GM12878 (cell line): Measurements from ENCODE around the gene NACAD. TPM values are rescaled to one million over a fixed set of nuclear protein-coding genes. Genes with fewer than 3 reads are reported as not detected.

Source experiments
- BACH1 ChIP-seq: fragments of 450-650 bp; IDR thresholded peaks from 2 replicates; pipeline ENCODE4 v1.6.1; 2017; ENCODE audit warnings: mild to moderate bottlenecking, borderline replicate concordance
- CHD1 ChIP-seq: IDR thresholded peaks from 2 replicates; pipeline ENCODE4 v1.6.1; 2012; ENCODE audit warnings: low read depth, low read length, improper control_type of control experiment
- CUX1 ChIP-seq: IDR thresholded peaks from 2 replicates; pipeline ENCODE4 v1.6.1; 2012; ENCODE audit warnings: improper control_type of control experiment, low read depth, low read length; ENCODE audit not compliant: insufficient replicate concordance
- EP300 ChIP-seq, 2 experiments: fragments of 150-350 bp in 1 of 2; IDR thresholded peaks; 2 replicates each; pipeline ENCODE4 v1.6.1; 2011 to 2012; ENCODE audit warnings: low read depth in 2 of 2, low read length in 2 of 2, borderline replicate concordance in 1 of 2, improper control_type of control experiment in 1 of 2, inconsistent platforms in 1 of 2; ENCODE audit not compliant: control insufficient read depth in 1 of 2
- HDGF ChIP-seq: fragments of 450-650 bp; IDR thresholded peaks from 2 replicates; pipeline ENCODE4 v1.6.1; 2016; ENCODE audit warnings: antibody characterized with exemption
- LARP7 ChIP-seq: fragments of 450-650 bp; IDR thresholded peaks from 2 replicates; pipeline ENCODE4 v1.6.1; 2017; ENCODE audit warnings: mild to moderate bottlenecking
- PAX8 ChIP-seq: fragments of 450-650 bp; IDR thresholded peaks from 2 replicates; pipeline ENCODE4 v1.6.1; 2017; ENCODE audit warnings: mild to moderate bottlenecking, moderate library complexity
- PKNOX1 ChIP-seq: fragments of 450-650 bp; IDR thresholded peaks from 2 replicates; pipeline ENCODE4 v1.6.1; 2016; ENCODE audit warnings: mild to moderate bottlenecking
- RELA ChIP-seq: fragments of 450-650 bp; IDR thresholded peaks from 2 replicates; pipeline ENCODE4 v1.8.0; 2014; ENCODE audit warnings: borderline replicate concordance; ENCODE audit not compliant: partially characterized antibody
- SMAD5 ChIP-seq: IDR thresholded peaks from 2 replicates; pipeline ENCODE4 v1.6.1; 2016; ENCODE audit warnings: antibody characterized with exemption, low read depth
- SMC3 ChIP-seq: IDR thresholded peaks from 2 replicates; pipeline ENCODE4 v1.6.1; 2011; ENCODE audit warnings: low read length, improper control_type of control experiment, borderline replicate concordance
- STAT1 ChIP-seq: fragments of 450-650 bp; conservative IDR thresholded peaks from 2 replicates; pipeline ENCODE4 v1.6.1; 2014; ENCODE audit warnings: antibody characterized with exemption, mild to moderate bottlenecking
- polyA plus RNA-seq, 11 experiments: library from polyadenylated mRNA; depleted of rRNA in 4 of 11; unstranded in 6 of 11; stranded (reverse) in 5 of 11; fragments of >200 nt; fragmentation: Nextera tagmentation in 4 of 11; fragmentation: Illumina TruSeq in 1 of 11; extraction: Ambion mirVana in 4 of 11; extraction: Trizol in 1 of 11; gene quantifications; 1 replicate in 1 of 11; 2 replicates in 10 of 11; pipeline versions ENCODE4 v1.2.1 to v1.2.3, GENCODE V29; 2011 to 2016; ENCODE audit warnings: inconsistent platforms in 2 of 11, missing spikeins in 2 of 11, low read depth in 1 of 11
- total RNA-seq, 4 experiments: library from RNA; depleted of rRNA in 3 of 4; stranded (reverse); fragments of >200 nt in 3 of 4; fragmentation: Illumina TruSeq in 1 of 4; extraction: Trizol in 1 of 4; gene quantifications; 2 replicates each; pipeline versions ENCODE4 v1.2.1 to v1.2.3, GENCODE V29; 2013 to 2021

Gene NACAD
- total and polyA plus RNA-seq, 10 of the 15 experiments (the other 5 are each of a cell fraction or from before 2014, with no cell fraction given) = not detected

DNA sequence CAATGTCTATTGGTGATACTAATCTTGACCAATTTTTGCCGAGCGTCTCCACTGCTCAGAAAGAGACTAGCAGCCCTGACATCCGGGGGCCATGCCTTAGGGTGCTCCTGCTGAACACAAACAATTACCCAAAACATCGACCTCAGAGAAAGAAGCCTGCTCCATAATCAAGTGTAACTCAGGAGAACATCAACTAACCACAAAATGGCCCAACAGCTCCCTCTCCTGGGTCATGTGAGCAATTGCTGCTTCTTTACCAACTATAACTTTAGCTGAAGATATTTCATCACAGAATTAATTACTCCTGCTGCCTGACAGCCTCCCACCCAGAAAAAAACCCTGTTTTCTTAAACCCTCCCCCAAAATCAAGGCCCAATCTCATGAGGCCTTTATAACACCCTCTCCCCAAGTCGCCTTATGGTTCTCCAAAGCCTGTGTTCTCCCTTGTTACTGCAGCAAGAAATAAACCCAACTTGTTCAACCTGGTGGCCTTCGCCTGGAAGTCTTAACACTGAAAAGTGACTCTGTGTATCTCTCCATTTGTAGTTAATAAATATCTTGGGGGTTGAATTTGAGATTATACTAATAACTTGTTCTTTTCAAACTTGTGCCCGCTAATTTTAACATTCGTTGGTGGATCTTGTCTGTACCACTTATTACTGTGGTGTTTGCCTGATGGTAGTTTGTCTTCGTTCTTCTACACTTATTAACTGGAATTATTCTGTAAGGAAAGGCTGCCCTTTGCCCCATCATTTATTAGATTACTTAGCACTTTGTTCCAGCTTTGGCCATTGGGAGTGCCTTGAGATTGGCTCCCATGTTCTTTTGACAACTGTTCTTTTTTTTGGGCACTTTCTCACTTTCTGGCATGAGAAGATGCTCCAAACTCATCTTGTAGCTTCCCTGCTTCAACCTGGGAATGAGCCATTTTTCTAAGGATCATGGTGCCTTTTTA is 47.6 kb upstream of the NACAD start (continued):
- no peak for TF ChIP-seq LARP7
- TF ChIP-seq SMAD5 = no peak
- no peak for TF ChIP-seq PAX8
- TF ChIP-seq HDGF = no peak
- no peak for TF ChIP-seq BACH1
- no peak for TF ChIP-seq CHD1
- no peak for TF ChIP-seq EP300 (IDR thresholded peaks at IDR 0.05; ENCODE audit: borderline replicate concordance in 1 of 2, control insufficient read depth in 1 of 2, low read depth in 2 of 2, low read length in 2 of 2)
- TF ChIP-seq PKNOX1 = 0 out of 2 replicates have a peak, but pooled peaks have one; percentile 34
- TF ChIP-seq SMC3 = peak; percentile 91
- no peak for TF ChIP-seq RELA
- no peak for TF ChIP-seq STAT1
- no peak for TF ChIP-seq CUX1
